Stimulated activated CD8-positive, alpha-beta memory T cell treated with anti-CD3 and anti-CD28 coated beads, Interleukin-15, amount 100 ng/mL, for 1 hour (primary cell): ENCODE measurements around the gene INSL3.
"Not testable (repeated sequence)": the region's sequence is repeated elsewhere in the genome, so short reads cannot be mapped to it uniquely, and the experiment has no call there.

Experiments used
- DNase-seq: peaks from one replicate; pipeline ENCODE4 v3.0.0-alpha.2; 2020; ENCODE audit warnings: low read depth

Gene INSL3

DNA sequence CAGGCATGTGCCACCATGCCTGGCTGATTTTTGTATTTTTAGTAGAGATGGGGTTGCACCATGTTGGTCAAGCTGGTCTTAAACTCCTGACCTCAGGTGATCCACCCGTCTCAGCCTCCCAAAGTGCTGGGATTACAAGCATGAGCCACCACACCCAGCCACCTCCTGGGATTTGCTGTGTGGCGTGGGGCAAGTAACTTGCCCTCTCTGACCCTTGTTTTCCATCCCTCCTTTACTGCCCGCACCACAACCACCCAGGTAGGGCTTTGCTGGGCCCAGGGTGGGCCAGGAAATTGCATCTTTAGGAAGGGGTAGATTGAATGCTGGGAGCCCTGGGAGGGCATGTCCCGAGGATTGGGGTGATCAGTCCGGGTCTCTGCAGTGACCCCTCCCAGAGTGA lies 37.6 kb downstream of the INSL3 start:
- DNase-seq, result not testable (repeated sequence)

DNA sequence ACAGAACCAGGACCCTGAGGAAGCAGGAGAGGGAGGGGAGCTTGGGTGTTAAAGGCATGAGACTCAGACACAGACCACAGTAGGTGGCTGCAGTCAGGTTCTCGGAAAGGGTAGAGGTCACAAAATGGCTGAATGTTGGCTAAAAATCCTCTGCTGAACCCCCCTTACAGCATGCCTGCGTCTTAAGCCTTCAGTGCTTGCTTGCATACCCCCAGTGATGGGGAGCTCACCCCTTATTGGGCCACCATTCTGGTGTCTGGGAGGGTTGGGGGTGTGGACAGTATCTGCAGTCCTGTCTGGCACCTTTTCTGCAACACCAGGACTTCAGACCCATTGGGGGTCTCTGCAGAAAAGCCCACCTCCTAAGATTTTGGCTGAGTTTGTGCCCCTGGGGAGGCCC lies 40.5 kb downstream of the INSL3 start:
- DNase-seq, result no peak

DNA sequence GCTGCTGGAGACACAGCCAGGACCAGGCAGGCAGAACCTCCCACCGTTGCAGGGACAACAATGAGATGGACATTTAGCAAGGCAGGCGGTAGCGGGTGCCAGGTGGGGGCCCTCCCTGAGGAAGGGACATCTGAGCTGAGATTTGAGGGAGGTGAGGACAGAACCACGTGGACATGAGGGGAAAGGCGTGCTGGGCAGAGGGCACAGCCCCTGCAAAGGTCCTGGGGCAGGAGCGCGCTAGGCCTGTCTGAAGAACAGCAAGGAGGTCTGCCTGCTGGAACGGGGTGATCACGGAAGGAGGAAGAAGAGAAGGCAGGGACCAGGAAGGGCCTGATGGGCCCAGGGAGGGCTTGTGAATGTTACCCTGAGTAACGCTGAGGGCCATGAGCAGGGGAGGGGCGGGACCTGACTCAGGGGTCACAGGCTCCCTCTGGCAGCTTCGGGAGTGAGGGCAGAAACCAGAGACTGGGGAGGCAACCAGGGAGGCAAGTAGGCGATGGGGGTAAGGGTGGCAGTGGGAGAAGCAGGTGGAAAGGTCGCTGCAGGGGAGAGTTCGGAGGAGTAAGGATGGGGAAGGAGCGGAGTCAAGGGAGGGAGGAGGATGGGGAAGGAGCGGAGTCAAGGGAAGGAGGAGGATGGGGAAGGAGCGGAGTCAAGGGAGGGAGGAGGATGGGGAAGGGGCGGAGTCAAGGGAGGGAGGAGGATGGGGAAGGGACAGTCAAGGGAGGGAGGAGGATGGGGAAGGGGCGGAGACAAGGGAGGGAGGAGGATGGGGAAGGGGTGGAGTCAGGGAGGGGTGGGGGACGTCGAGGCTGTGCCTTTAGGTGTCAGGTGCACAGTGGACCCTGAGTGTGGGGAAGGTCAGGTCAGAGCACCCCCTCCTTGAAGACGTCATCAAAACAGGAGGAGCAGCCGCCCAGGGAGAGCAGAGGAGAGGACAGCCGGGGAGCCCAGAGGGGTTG lies 42.1 kb downstream of the INSL3 start:
- no peak for DNase-seq

DNA sequence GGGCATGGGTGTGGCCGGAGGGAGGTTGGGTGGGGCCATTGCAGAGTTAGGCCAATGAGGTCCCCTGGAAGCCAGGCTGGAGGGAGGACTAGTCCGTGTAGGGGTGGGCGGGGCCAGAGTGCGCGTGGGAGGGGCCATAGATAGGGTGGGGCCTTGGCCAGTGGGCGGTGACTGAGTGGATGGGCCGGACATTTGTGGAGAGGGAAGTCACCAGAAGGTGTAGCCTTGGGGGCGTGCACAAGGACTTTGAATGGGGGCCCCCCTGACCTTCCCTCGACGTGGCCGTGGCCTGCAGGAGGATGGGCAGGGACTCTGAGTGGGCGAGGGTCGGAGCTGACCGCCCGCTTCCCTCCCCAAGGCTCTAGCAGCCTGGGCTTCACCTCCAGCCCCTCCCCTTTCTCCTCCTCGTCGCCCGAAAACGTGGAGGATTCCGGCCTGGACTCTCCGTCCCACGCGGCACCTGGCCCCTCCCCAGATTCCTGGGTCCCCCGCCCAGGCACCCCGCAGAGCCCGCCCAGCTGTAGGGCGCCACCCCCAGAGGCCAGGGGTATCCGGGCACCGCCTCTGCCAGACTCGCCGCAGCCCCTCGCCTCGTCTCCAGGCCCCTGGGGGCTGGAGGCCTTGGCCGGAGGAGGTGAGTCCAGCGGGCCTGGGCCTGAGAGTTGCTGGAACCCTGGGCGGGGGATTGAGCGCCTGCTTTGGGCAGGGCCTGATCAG lies 42.9 kb downstream of the INSL3 start:
- no peak for DNase-seq

DNA sequence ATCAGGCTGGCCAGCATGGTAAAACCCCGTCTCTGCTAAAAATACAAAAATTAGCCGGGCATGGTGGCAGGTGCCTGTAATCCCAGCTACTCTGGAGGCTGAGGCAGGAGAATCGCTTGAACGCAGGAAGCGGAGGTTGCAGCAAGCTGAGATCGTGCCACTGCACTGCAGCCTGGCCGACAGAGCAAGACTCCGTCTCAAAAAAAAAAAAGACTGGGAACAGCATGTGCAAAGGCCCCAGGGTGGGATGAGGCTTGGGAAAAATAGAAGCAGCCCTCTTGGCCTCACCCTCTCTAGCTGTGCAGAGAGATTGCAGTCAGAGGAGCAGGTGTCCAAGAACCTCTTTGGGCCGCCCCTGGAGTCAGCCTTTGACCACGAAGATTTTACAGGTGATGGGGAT lies 43.5 kb downstream of the INSL3 start:
- not testable (repeated sequence) for DNase-seq

DNA sequence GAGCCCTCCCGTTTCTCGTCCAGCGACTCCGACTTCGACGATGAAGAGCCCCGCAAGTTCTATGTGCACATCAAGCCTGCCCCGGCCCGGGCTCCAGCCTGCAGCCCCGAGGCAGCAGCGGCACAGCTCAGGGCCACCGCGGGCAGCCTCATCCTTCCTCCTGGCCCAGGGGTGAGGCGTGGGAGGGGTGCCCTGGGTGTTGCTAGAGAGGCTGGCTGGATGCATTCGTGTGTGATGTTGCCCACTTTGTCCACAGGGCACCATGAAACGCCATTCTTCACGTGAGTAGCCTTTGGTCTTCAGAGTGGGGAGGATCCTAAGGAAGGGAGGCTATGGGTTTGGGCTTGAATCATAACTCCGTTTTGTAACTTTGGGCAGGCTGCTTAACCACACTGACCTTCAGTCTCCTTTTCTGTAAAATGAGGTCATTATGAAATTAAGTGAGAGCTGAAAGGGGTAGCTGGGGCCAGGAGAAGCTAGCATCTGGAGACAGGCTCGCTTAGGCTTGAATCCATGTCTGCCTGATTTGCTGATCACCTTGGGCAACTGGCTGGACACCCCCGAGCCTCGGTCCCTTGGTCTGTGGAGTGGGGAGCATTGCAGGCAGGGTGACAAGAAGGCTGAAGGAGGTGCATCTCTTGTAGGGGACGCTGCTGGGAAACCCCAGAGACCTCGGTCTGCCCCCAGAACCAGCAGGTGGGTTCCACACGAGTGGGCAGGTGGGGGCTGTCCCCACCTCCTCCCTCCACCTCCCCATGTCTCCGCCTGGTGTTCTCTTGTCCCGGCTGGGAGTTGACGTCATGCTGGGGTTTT lies 45.1 kb downstream of the INSL3 start:
- no peak for DNase-seq

DNA sequence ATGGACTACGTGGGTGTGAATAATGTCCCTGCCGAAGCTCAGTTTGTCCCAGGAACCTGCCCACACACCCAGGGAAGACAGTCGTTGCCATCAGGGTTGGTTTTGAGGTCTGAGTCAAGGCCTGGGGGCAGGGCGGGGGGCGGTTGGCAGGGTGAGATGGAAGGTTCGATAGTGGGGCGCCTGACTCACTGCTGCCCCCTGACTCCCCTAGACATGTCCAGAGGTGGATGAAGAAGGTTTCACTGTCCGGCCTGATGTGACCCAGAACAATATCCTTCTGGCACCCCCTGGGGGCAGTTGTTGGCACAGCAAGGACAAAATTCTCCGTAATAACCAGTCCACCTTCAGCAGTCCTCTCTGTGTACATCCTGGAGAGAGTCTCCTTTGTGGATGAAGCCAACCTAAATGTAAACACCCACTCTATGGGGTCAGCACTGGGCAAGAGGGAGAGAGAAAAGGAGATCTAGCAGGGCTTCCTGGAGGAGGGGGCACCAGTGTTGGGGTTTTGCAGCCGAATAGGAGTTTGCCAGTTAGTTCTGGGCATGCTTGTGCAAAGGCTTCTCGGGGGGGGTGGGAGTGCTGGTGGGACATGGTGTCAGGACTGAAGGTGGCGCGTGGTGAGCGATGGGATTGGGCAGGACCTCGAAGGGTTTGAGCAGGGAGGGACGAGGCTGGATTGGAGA lies 45.9 kb downstream of the INSL3 start:
- DNase-seq, result no peak

DNA sequence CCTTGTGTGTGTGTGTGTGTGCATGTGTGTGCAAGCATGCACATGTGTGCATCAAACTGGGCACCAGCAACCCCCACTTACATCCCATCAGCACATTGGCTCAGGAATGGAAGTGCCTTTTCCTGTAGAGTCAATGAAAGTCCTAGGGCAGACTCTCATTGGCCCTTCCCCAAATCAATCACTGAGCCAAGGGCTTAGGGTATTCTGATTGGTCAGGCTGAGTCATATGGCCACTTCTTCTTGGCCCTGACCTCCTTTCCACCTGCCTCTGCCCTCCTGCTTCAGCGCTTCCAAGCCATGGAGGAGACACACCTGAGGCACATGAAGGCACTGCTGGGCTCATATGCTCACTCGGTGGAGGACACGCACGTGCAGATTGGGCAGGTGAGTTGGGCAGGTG lies 49.1 kb downstream of the INSL3 start:
- DNase-seq, result no peak

DNA sequence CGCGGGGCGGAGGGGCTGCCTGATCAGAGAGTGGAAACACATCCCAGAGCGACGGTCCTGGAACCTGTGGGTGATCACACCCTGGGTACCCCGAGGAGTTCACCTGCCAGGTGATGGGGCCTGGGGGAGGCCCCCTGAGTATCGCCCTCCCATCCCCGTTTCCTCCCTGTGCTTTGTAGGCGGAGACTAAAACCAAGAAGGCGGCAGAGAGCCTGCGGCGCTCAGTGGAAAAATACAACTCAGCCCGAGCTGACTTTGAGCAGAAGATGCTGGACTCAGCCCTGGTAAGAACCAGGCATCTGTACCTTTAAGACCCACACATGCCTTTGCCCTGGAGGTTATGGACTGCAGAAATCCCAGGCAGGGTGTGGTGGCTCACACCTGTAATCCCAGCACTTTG lies 50.7 kb downstream of the INSL3 start:
- no peak for DNase-seq

DNA sequence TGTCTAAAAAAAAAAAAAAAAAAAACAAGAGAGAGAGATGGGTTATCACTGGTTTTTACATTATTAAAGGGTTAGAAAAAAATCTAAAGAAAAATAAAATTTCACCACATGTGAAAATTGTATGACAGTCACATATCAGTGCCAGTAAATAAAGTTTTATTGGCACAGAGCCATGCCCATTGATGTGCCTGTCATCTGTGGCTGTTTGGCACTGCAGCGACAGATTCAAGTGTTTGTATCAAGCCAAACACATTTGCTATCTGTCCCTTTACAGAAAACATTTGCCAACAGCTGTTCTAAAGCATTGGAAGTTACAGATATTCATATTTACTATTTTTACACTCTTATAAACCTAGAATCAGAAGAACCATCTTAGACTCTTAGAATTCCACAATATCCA lies 53.8 kb downstream of the INSL3 start:
- DNase-seq, result no peak

DNA sequence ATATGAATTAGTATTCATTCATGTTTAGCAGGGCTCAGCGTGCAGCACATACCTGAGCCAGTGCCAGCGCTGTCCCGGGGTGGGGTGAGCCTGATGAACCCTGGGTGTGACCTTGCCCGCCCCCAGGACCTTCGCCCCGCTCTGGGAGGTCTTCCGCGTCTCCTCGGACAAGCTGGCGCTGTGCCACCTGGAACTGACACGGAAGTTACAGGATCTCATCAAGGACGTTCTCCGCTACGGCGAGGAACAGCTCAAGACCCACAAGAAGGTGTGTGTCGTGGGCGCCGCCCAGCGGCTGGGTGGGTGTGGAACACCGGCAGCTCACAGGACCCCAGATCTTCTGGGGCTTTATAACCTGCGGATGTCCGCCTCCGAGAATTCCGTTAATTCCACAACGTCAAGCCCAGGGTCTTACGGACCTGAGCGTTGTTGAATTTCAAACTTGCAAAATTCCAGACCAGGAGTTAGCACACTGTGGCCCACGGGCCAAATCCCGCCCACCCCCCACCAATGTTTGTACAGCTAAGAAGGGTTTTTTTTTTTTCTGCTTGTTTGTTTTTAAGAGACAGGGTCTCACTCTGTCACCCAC lies 54.7 kb downstream of the INSL3 start:
- DNase-seq, result no peak
